K562 (cell line): ENCODE measurements around the gene PDF. TPM values are rescaled to one million over a fixed set of nuclear protein-coding genes. Genes with fewer than 3 reads are reported as not detected.

Experiments
- ATAC-seq: fragments of 200-7000 bp; cut with Tn5 transposase; 3 replicates; pipeline ENCODE4 v1.9.1; 2020; ENCODE audit warnings: moderate library complexity
- BruUV-seq: library from RNA; stranded (reverse); fragments of 400-500 nt; replicated peaks from 2 replicates; lab custom pipeline; 2021; lab: Mats Ljungman, UMichigan
- CTCF ChIA-PET: fragments of 300-600 bp; formaldehyde crosslinking; extraction: SDS; loops from one replicate; lab custom pipeline; 2021; ENCODE audit warnings: low intra/inter-chr PET ratio; lab: Yijun Ruan, JAX
- POLR2A ChIA-PET: fragments of 300-600, 350-650 bp; sonication (Branson Sonifier 250); formaldehyde crosslinking; extraction: SDS; loops from one replicate; lab custom pipeline; 2021; ENCODE audit warnings: antibody characterized with exemption, inconsistent platforms; lab: Yijun Ruan, JAX
- DNase-seq, 4 experiments: peaks; one replicate each; pipeline versions ENCODE4 v3.0.0 to v3.0.0-alpha.2; 2011 to 2018; ENCODE audit warnings: low spot score in 3 of 4, mixed read lengths in 3 of 4; ENCODE audit errors: extremely low read depth in 1 of 4
- FAIRE-seq: peaks from 2 replicates; lab custom pipeline; 2011; peaks lifted over from hg19 to GRCh38; lab: Jason Lieb, UNC
- H2AFZ ChIP-seq: 2 replicates; pipeline ENCODE4 v1.6.0; 2011; ENCODE audit warnings: low read depth, low read length, control low read depth, inconsistent platforms
- H3K27ac ChIP-seq: fragments of 200-600 bp; 3 replicates; pipeline ENCODE4 v1.8.0; 2011; ENCODE audit warnings: low read depth, mild to moderate bottlenecking, control low read depth, inconsistent platforms, low read length, moderate library complexity, mixed read lengths; ENCODE audit errors: extremely low read depth
- H3K27me3 ChIP-seq, 2 experiments: fragments of 300-600 bp in 1 of 2; 2 replicates in 1 of 2; 3 replicates in 1 of 2; pipeline versions ENCODE4 v1.6.0 to v1.8.0; 2011; ENCODE audit warnings: inconsistent platforms in 2 of 2, low read length in 2 of 2, mild to moderate bottlenecking in 1 of 2, mixed read lengths in 1 of 2, moderate library complexity in 1 of 2; ENCODE audit not compliant: control insufficient read depth in 2 of 2, insufficient read depth in 2 of 2
- H3K36me3 ChIP-seq: fragments of 300-600 bp; 3 replicates; pipeline ENCODE4 v1.8.0; 2011; ENCODE audit warnings: mild to moderate bottlenecking, low read length, inconsistent platforms; ENCODE audit not compliant: control insufficient read depth, insufficient read depth
- H3K4me1 ChIP-seq, 2 experiments: fragments of 200-600 bp in 1 of 2; replicated peaks in 1 of 2; 2 replicates in 1 of 2; 3 replicates in 1 of 2; pipeline versions ENCODE4 v1.5.1 to v1.8.0; 2011; ENCODE audit warnings: inconsistent platforms in 2 of 2, low read length in 2 of 2, mild to moderate bottlenecking in 1 of 2, mixed read lengths in 1 of 2, moderate library complexity in 1 of 2; ENCODE audit not compliant: control insufficient read depth in 2 of 2, insufficient read depth in 2 of 2
- H3K4me2 ChIP-seq: 2 replicates; pipeline ENCODE4 v1.6.1; 2011; ENCODE audit warnings: low read length, control low read depth, inconsistent platforms, mixed read lengths; ENCODE audit not compliant: insufficient read depth
- H3K4me3 ChIP-seq: fragments of 200-600 bp; sonication (generic), shearing (Covaris generic); 2 replicates; pipeline ENCODE4 v1.5.1; 2016; ENCODE audit warnings: control low read depth, inconsistent platforms
- H3K79me2 ChIP-seq: fragments of 200-600 bp; 3 replicates; pipeline ENCODE4 v1.8.0; 2011; ENCODE audit warnings: low read length, inconsistent platforms; ENCODE audit not compliant: control insufficient read depth, insufficient read depth
- H3K9ac ChIP-seq, 2 experiments: 2 replicates each; pipeline versions ENCODE4 v1.6.0 to v1.6.1; 2011; ENCODE audit warnings: low read depth in 2 of 2, low read length in 2 of 2, control low read depth in 1 of 2, inconsistent platforms in 1 of 2, mild to moderate bottlenecking in 1 of 2, mixed read lengths in 1 of 2; ENCODE audit not compliant: insufficient read depth in 1 of 2
- H3K9me1 ChIP-seq: one replicate; pipeline ENCODE4 v1.6.0; 2011; ENCODE audit warnings: inconsistent platforms, mild to moderate bottlenecking, low read length, moderate library complexity; ENCODE audit not compliant: control insufficient read depth, insufficient read depth
- H3K9me3 ChIP-seq: replicated peaks from 2 replicates; pipeline ENCODE4 v1.5.1; 2011; ENCODE audit warnings: low read depth, low read length, inconsistent platforms; ENCODE audit not compliant: control insufficient read depth, insufficient read depth
- H4K20me1 ChIP-seq: replicated peaks from 2 replicates; pipeline ENCODE4 v1.6.1; 2011; ENCODE audit warnings: low read length, inconsistent platforms, mixed read lengths; ENCODE audit not compliant: control insufficient read depth, insufficient read depth
- CBFA2T2 ChIP-seq: fragments of 450-650 bp; conservative IDR thresholded peaks from 2 replicates; pipeline ENCODE4 v1.6.1; 2017; ENCODE audit warnings: mild to moderate bottlenecking
- COPS2 ChIP-seq: fragments of 450-650 bp; conservative IDR thresholded peaks from 2 replicates; pipeline ENCODE4 v1.6.1; 2016; ENCODE audit warnings: mild to moderate bottlenecking, moderate library complexity
- DNMT1 ChIP-seq: fragments of 450-650 bp; IDR thresholded peaks from 2 replicates; pipeline ENCODE4 v1.6.1; 2016; ENCODE audit warnings: antibody characterized with exemption, mild to moderate bottlenecking
- KDM4B ChIP-seq, 2 experiments: fragments of 450-650 bp in 1 of 2; sonication (generic) in 1 of 2; IDR thresholded peaks; 2 replicates each; pipeline ENCODE4 v1.6.1; 2016 to 2017; ENCODE audit warnings: borderline replicate concordance in 2 of 2, antibody characterized with exemption in 1 of 2, low read depth in 1 of 2, mild to moderate bottlenecking in 1 of 2
- MCM7 ChIP-seq, 2 experiments: fragments of 450-650 bp; IDR thresholded peaks; 2 replicates each; pipeline ENCODE4 v1.6.1; 2016 to 2018
- NFE2L1 ChIP-seq: fragments of 450-650 bp; IDR thresholded peaks from 2 replicates; pipeline ENCODE4 v1.6.1; 2016; ENCODE audit warnings: missing genetic modification characterization, low read depth, mild to moderate bottlenecking, missing compliant biosample characterization, moderate library complexity, borderline replicate concordance
- POLR3G ChIP-seq: IDR thresholded peaks from 2 replicates; pipeline ENCODE4 v1.6.1; 2011; ENCODE audit not compliant: insufficient read length, insufficient replicate concordance; ENCODE audit errors: extremely low read depth
- RAD21 ChIP-seq, 2 experiments: fragments of 250-450 bp in 1 of 2; fragments of 450-650 bp in 1 of 2; sonication (Bioruptor Pico) in 1 of 2; formaldehyde crosslinking in 1 of 2; IDR thresholded peaks in 1 of 2; conservative IDR thresholded peaks in 1 of 2; 2 replicates each; pipeline versions ENCODE4 v1.4.0 to v1.8.0; 2020 to 2022; ENCODE audit warnings: mild to moderate bottlenecking in 2 of 2, moderate library complexity in 1 of 2
- SMAD4 ChIP-seq: fragments of 250-450 bp; sonication (Bioruptor Pico); conservative IDR thresholded peaks from 2 replicates; pipeline ENCODE4 v1.8.0; 2021; ENCODE audit warnings: inconsistent platforms, mild to moderate bottlenecking, moderate library complexity
- TAF15 ChIP-seq: fragments of 200-400 bp; formaldehyde crosslinking; IDR thresholded peaks from 2 replicates; pipeline ENCODE4 v1.6.1; 2017; ENCODE audit warnings: mild to moderate bottlenecking, low read depth, low read length, moderate library complexity
- TCFL5 ChIP-seq: fragments of 250-450 bp; sonication (Bioruptor Pico); conservative IDR thresholded peaks from 2 replicates; pipeline ENCODE4 v1.6.1; 2021; ENCODE audit warnings: mild to moderate bottlenecking, moderate library complexity, matching md5 sums
- ZNF143 ChIP-seq: sonication (generic); formaldehyde crosslinking; IDR thresholded peaks from 2 replicates; pipeline ENCODE4 v1.9.0; 2022; ENCODE audit warnings: mild to moderate bottlenecking, missing genetic modification reagents
- ZNF583 ChIP-seq: fragments of 250-450 bp; sonication (Bioruptor Pico); IDR thresholded peaks from 2 replicates; pipeline ENCODE4 v1.4.0; 2020
- WGBS: fragments of 100-300 bp; shearing (Covaris generic); methylation state at CpG from one replicate; pipeline ENCODE4 v1.1.6; 2016; ENCODE audit warnings: low coverage, mixed read lengths; ENCODE audit not compliant: insufficient coverage; ENCODE audit errors: missing lambda C conversion rate; 5-methylcytosine and 5-hydroxymethylcytosine counted together
- in situ Hi-C: fragments of 300-500 bp; cut with MboI; formaldehyde crosslinking; loops from 4 replicates; pipeline ENCODE4 v1.15.0; 2018; ENCODE audit warnings: inconsistent platforms, mixed read lengths
- intact Hi-C: fragments of 100-400 bp; cut with micrococcal nuclease; formaldehyde crosslinking; loops from 2 replicates; pipeline ENCODE4 v1.14.2; 2022
- polyA plus RNA-seq, 8 experiments: library from polyadenylated mRNA; depleted of rRNA in 4 of 8; stranded (reverse) in 5 of 8; unstranded in 3 of 8; fragments of >200 nt; fragmentation: Nextera tagmentation in 2 of 8; fragmentation: Illumina TruSeq in 1 of 8; extraction: Ambion mirVana in 2 of 8; extraction: Trizol in 1 of 8; gene quantifications; 2 replicates each; pipeline versions ENCODE4 v1.2.1 to v1.2.3, GENCODE V29; 2011 to 2014; ENCODE audit warnings: inconsistent platforms in 1 of 8, missing spikeins in 1 of 8
- total RNA-seq, 7 experiments: library from RNA; depleted of rRNA in 6 of 7; stranded (reverse); fragments of >200 nt in 6 of 7; fragmentation: Illumina TruSeq in 2 of 7; extraction: Trizol in 2 of 7; gene quantifications; 2 replicates each; pipeline versions ENCODE4 v1.2.1 to v1.2.3, GENCODE V29; 2011 to 2021; ENCODE audit warnings: low replicate concordance in 1 of 7
- TF ChIP-seq, protein P1 (sequence below): fragments of 250-450 bp; sonication (Bioruptor Pico); IDR thresholded peaks from 2 replicates; pipeline ENCODE4 v1.8.0; 2021; ENCODE audit warnings: borderline replicate concordance, mild to moderate bottlenecking, moderate library complexity; ENCODE audit not compliant: poor library complexity, severe bottlenecking

Gene PDF
- total and polyA plus RNA-seq, 9 of the 15 experiments (the other 6 are each of a cell fraction or from before 2014, with no cell fraction given) = 0.15 to 72.4 (median 5.6) TPM

DNA sequence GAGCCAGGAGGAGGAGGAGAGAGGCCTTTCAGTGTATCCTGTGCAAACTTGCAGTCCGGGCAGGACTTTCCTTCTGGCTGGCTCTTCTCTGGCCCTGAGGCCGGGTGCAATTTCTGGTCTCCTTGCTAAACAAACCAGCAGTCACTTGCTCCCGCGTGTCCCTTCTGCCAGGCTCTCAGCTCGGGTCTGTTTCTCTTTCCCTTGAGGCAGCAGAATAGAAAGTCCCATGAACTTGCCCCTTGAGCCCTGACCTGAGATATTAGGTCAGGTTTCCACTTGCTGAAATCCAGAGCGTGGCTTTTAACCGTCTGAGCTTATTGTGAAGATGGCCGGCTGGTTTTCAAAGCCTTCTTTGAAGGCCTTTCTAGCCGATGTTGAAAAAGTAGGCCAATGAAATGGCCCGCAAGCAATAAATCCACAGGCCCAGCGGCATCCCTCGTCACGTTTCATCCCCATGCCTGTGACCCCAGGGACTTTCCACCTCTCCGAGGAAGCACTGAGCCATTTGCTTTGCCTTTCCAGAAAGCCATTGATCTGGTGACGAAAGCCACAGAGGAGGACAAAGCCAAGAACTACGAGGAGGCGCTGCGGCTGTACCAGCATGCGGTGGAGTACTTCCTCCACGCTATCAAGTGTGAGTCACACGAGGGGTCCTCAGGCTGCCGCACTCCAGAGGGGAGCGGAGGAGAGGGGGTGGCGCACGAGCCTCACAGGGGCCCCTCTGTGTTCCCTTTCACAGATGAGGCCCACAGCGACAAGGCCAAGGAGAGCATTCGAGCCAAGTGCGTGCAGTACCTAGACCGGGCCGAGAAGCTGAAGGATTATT, 14.7 kb downstream of the PDF start:
- DNase-seq (no peak), FAIRE-seq (no peak), ATAC-seq (no peak)
- Histone ChIP-seq H3K79me2 (peaks cover 40% of the 10 kb centered on the region), H3K36me3 (peaks cover 71% of the 10 kb centered on the region; the same call in 2 of the 3 replicates), H3K4me3 (no peak overlapping the region), H3K27me3 (no peaks in the 10 kb centered on the region), H3K9me1 (no peaks in the 10 kb centered on the region), H3K4me2 (no peak overlapping the region), H3K4me1 (peaks cover 3 to 15% of the 10 kb centered on the region in 2 experiments; a peak in 2 of 5 replicates), H3K9ac (0 out of 4 replicates have a peak overlapping the region, but pooled peaks of 1 of the 2 experiments have one; percentile 21), H3K27ac (no peak overlapping the region), H2AFZ (no peak overlapping the region), H3K9me3 (no peaks in the 10 kb centered on the region), H4K20me1 (0 out of 2 replicates have a peak, but pooled peaks cover 3% of the 10 kb centered on the region)
- ChIA-PET POLR2A (interaction anchor here (0.6 to 5.5 kb wide), 2 partner anchors 13 to 131 kb away, joined by 3 to 51 read pairs; partner anchors contain the start of gene PDF), CTCF (no interaction called here)
- in situ Hi-C loops (no loop called here), intact Hi-C loops (no loop called here)
- no TSS peak for BruUV-seq
- TF ChIP-seq RAD21 (CRISPR knock-in tag; conservative IDR thresholded peaks at IDR 0.05 in 1 of 2, IDR thresholded peaks at IDR 0.05 in 1 of 2) (no peak), ZNF583 (CRISPR knock-in tag) (no peak)
- WGBS = 94% methylated on average over 16 of the region's 30 CpGs

DNA sequence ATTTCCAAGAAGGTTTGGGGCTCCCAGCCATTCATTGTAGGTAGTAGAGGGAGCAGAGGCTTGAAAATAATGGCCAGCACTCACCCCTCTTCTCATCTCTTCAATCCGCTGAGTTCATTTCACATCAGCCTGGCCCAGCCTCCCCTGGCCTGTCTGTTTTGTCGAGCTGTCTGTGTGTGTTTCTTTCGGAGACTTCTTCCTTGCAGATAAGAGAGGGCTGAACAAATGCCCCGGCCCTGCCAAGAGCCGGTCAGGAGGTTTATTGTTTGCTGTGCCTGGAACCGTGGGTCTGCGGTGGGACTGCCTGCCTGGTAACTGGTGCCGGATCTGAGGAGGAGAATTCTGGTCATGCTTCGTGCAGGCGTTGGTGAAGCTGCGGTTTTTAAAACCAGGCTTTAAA, 15.9 kb downstream of the PDF start:
- POLR2A ChIA-PET = interaction anchor here (5.5 kb wide), 1 partner anchor 14 kb away, joined by 51 read pairs; the partner anchor contains the start of gene PDF
- FAIRE-seq (no peak), ATAC-seq (no peak), DNase-seq (no peak)
- Histone ChIP-seq H3K9me3 (no peaks in the 10 kb centered on the region), H3K4me2 (no peak overlapping the region), H3K9ac (peak overlapping the region in 1 of 2 experiments; percentile 43; a peak in 1 of 4 replicates), H3K4me3 (no peak overlapping the region), H3K79me2 (peaks cover 37% of the 10 kb centered on the region), H3K27ac (no peak overlapping the region; the same call in 2 of the 3 replicates), H3K9me1 (no peaks in the 10 kb centered on the region), H4K20me1 (0 out of 2 replicates have a peak, but pooled peaks cover 3% of the 10 kb centered on the region), H3K36me3 (peaks cover 59% of the 10 kb centered on the region; the same call in 2 of the 3 replicates), H2AFZ (no peak overlapping the region), H3K4me1 (peaks cover 5 to 17% of the 10 kb centered on the region in 2 experiments; a peak in 3 of 5 replicates), H3K27me3 (no peaks in the 10 kb centered on the region)
- CTCF ChIA-PET = no interaction called here
- intact Hi-C loops = no loop called here
- whole genome bisulfite sequencing = 91% methylated on average over 11 of the region's 11 CpGs
- BruUV-seq = no TSS peak
- in situ Hi-C loops = no loop called here
- TF ChIP-seq CBFA2T2 = no peak
- TF ChIP-seq ZNF143 (CRISPR knock-in tag) = no peak
- TF ChIP-seq SMAD4 (CRISPR knock-in tag) = no peak
- TF ChIP-seq DNMT1 = no peak
- no peak for TF ChIP-seq KDM4B (IDR thresholded peaks at IDR 0.05; ENCODE audit: borderline replicate concordance in 2 of 2, low read depth in 1 of 2)
- no peak for TF ChIP-seq TAF15
- no peak for TF ChIP-seq POLR3G
- TF ChIP-seq NFE2L1 (tag) = no peak
- TF ChIP-seq, protein P1, sequence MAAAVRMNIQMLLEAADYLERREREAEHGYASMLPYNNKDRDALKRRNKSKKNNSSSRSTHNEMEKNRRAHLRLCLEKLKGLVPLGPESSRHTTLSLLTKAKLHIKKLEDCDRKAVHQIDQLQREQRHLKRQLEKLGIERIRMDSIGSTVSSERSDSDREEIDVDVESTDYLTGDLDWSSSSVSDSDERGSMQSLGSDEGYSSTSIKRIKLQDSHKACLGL = no peak
- TF ChIP-seq TCFL5 = no peak
- no peak for TF ChIP-seq MCM7 (IDR thresholded peaks at IDR 0.05)
- TF ChIP-seq COPS2 = no peak
